Coronary artery (tissue), 2 donors: ENCODE results near the gene DEPDC7.
"Not testable (repeated sequence)": the region's sequence is repeated elsewhere in the genome, so short reads cannot be mapped to it uniquely, and the experiment has no call there.

Experiments used
- DNase-seq: peaks from one replicate; pipeline ENCODE4 v3.0.0-alpha.2; 2017; ENCODE audit warnings: low spot score
- H3K27ac ChIP-seq, 2 donors: fragments of 200-600 bp; sonication (generic); one replicate each; pipeline ENCODE4 v1.5.1; 2016 to 2019
- H3K4me3 ChIP-seq: fragments of 200-600 bp; sonication (generic); 2 replicates; pipeline ENCODE4 v1.5.1; 2016; ENCODE audit warnings: mild to moderate bottlenecking, moderate library complexity
- TF ChIP-seq, protein P1 (sequence below): fragments of 200-600 bp; sonication (generic); IDR thresholded peaks from one replicate; pipeline ENCODE4 v1.5.1; 2019; ENCODE audit warnings: antibody characterized with exemption

The DEPDC7 gene

DNA sequence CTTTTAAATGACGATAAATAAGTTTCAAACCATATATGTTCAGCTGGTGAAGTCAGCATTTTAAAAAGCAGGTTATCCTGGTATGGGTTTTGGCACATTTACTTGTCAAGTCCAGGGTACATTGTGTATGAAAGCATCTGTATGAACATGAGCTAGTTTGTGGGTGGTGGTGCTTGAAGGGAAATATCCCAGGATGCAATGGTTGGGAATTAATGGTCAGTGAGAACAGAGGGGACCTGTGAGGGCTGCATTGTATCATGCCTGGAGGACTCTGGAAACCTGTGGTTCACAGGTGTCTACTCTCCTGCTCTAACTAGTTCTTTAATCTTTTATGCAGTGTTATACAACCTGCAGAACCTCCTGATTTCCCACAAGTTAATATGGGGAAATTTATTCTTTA, 5.8 kb downstream of the DEPDC7 start:
- H3K27ac ChIP-seq, result no peak overlapping the region
- TF ChIP-seq, protein P1, sequence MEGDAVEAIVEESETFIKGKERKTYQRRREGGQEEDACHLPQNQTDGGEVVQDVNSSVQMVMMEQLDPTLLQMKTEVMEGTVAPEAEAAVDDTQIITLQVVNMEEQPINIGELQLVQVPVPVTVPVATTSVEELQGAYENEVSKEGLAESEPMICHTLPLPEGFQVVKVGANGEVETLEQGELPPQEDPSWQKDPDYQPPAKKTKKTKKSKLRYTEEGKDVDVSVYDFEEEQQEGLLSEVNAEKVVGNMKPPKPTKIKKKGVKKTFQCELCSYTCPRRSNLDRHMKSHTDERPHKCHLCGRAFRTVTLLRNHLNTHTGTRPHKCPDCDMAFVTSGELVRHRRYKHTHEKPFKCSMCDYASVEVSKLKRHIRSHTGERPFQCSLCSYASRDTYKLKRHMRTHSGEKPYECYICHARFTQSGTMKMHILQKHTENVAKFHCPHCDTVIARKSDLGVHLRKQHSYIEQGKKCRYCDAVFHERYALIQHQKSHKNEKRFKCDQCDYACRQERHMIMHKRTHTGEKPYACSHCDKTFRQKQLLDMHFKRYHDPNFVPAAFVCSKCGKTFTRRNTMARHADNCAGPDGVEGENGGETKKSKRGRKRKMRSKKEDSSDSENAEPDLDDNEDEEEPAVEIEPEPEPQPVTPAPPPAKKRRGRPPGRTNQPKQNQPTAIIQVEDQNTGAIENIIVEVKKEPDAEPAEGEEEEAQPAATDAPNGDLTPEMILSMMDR, result no peak
- H3K4me3 ChIP-seq, result no peak overlapping the region
- no peak for DNase-seq

DNA sequence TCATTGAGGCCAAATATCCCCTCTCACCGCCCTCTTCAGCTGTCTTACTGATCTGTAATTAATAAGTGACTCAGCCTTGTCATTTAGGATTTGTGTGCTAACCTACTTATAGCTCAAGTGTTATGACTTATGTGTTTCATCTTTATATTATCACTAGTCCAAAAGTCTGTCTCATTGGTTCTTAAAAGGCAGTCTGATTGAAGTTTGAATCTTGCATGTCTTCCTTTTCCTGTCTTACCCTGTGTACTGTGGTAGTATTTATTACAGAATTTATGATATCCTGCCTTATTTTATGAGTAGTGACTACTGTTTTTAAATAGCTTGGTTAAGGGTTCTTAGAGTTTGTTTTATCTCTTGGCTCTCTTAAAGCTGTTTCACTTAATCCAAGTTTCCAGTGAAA, 6.3 kb downstream of the DEPDC7 start:
- Histone ChIP-seq H3K4me3 (no peak overlapping the region), H3K27ac (no peak overlapping the region)
- no peak for DNase-seq
- TF ChIP-seq, protein P1, result no peak

GRCh38 chr11:33025339-33025722, 9.7 kb downstream of the DEPDC7 start:
- TF ChIP-seq, protein P1, result no peak
- Histone ChIP-seq H3K4me3 (no peak overlapping the region), H3K27ac (no peak overlapping the region)
- no peak for DNase-seq

GRCh38 chr11:33027233-33027632, 11.6 kb downstream of the DEPDC7 start:
- TF ChIP-seq, protein P1, result no peak
- H3K27ac ChIP-seq, result no peak overlapping the region
- H3K4me3 ChIP-seq, result no peak overlapping the region
- DNase-seq, result no peak

GRCh38 chr11:33027846-33028536, 12.3 kb downstream of the DEPDC7 start:
- no peak for DNase-seq
- H3K27ac ChIP-seq, result no peak overlapping the region
- H3K4me3 ChIP-seq, result no peak overlapping the region
- TF ChIP-seq, protein P1, result no peak

- TF ChIP-seq, protein P1, result no peak
- no peak for DNase-seq
- no peak overlapping the region for H3K4me3 ChIP-seq
- H3K27ac ChIP-seq, result no peak overlapping the region
Observed at GRCh38 chr11:33028537-33028914, 12.8 kb downstream of the DEPDC7 start.

DNA sequence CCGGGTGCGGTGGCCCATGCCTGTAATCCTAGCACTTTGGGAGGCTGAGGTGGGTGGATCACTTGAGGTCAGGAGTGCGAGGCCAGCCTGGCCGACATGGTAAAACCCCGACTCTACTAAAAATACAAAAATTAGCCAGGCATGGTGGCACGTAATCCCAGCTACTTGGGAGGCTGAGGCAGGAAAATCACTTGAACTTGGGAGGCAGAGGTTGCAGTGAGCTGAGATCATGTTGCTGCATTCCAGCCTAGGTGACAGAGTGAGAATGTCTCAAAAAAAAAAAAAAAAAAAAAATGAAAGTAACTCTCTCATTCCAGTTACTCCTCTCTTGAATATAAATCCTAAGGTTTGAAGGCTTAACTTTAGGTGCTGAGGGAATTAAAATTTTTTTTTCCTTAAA, 13.5 kb downstream of the DEPDC7 start:
- not testable (repeated sequence) for DNase-seq, H3K27ac ChIP-seq

More for the DNA sequence above, 13.5 kb downstream of the DEPDC7 start:
- H3K4me3 ChIP-seq, result not testable (repeated sequence)
